Panc1 (cell line): ENCODE data around the gene DPEP3. TPM values are rescaled to one million over a fixed set of nuclear protein-coding genes. Genes with fewer than 3 reads are reported as not detected.

ENCODE experiments used
- ATAC-seq: fragments of 200-7000 bp; cut with Tn5 transposase; 2 replicates; pipeline ENCODE4 v1.9.1; 2020; ENCODE audit warnings: mild to moderate bottlenecking, moderate library complexity
- BruUV-seq: library from RNA; stranded (reverse); fragments of 400-500 nt; replicated peaks from 2 replicates; lab custom pipeline; 2021; lab: Mats Ljungman, UMichigan
- CTCF ChIA-PET: fragments of 300-600 bp; sonication (Branson Sonifier 250); formaldehyde crosslinking; loops from one replicate; lab custom pipeline; 2022; ENCODE audit warnings: antibody characterized with exemption; lab: Charles Lee
- POLR2A ChIA-PET: fragments of 300-600 bp; sonication (Branson Sonifier 250); formaldehyde crosslinking; loops from one replicate; lab custom pipeline; 2022; ENCODE audit warnings: antibody characterized with exemption; lab: Charles Lee
- DNase-seq: peaks from one replicate; pipeline ENCODE4 v3.0.0-alpha.2; 2010; ENCODE audit warnings: low read depth, low spot score
- H3K27ac ChIP-seq: 2 replicates; pipeline ENCODE4 v1.5.1; 2011; ENCODE audit warnings: mild to moderate bottlenecking, low read length, inconsistent platforms
- H3K27me3 ChIP-seq: fragments of 200-500 bp; sonication (Bioruptor generic); 2 replicates; pipeline ENCODE4 v1.6.0; 2014; ENCODE audit warnings: low read length, inconsistent platforms; ENCODE audit not compliant: control insufficient read depth, insufficient read depth
- H3K36me3 ChIP-seq: fragments of 200-500 bp; sonication (Bioruptor generic); 2 replicates; pipeline ENCODE4 v1.5.1; 2014; ENCODE audit warnings: inconsistent platforms, mild to moderate bottlenecking, low read length, moderate library complexity; ENCODE audit not compliant: control insufficient read depth, insufficient read depth
- H3K4me1 ChIP-seq: 2 replicates; pipeline ENCODE4 v1.5.1; 2011; ENCODE audit warnings: inconsistent platforms, mild to moderate bottlenecking, low read length, moderate library complexity; ENCODE audit not compliant: control insufficient read depth, insufficient read depth
- H3K4me3 ChIP-seq, 2 experiments: 2 replicates each; pipeline ENCODE4 v1.5.1; 2011 to 2012; ENCODE audit warnings: low read depth in 2 of 2, low read length in 2 of 2, mild to moderate bottlenecking in 2 of 2, inconsistent platforms in 1 of 2, moderate library complexity in 1 of 2
- H3K9me3 ChIP-seq: fragments of 200-500 bp; sonication (Bioruptor generic); 2 replicates; pipeline ENCODE4 v1.5.1; 2014; ENCODE audit warnings: low read depth, mild to moderate bottlenecking, inconsistent platforms, low read length, moderate library complexity; ENCODE audit not compliant: control insufficient read depth, insufficient read depth
- CTCF ChIP-seq: fragments of 450-650 bp; IDR thresholded peaks from 2 replicates; pipeline ENCODE4 v1.5.1; 2017; ENCODE audit warnings: mild to moderate bottlenecking
- POLR2AphosphoS5 ChIP-seq: IDR thresholded peaks from 2 replicates; pipeline ENCODE4 v1.6.1; 2012; ENCODE audit warnings: mild to moderate bottlenecking, low read depth, low read length, moderate library complexity
- REST ChIP-seq, 2 experiments: IDR thresholded peaks; 2 replicates each; pipeline ENCODE4 v1.6.1; 2011 to 2012; ENCODE audit warnings: low read depth in 2 of 2, control low read depth in 1 of 2, low read length in 1 of 2, mild to moderate bottlenecking in 1 of 2, moderate library complexity in 1 of 2; ENCODE audit not compliant: insufficient read depth in 1 of 2
- SIN3A ChIP-seq: IDR thresholded peaks from 2 replicates; pipeline ENCODE4 v1.6.1; 2012; ENCODE audit warnings: low read depth, mild to moderate bottlenecking, low read length, moderate library complexity, borderline replicate concordance; ENCODE audit not compliant: insufficient read depth
- TCF7L2 ChIP-seq: IDR thresholded peaks from 2 replicates; pipeline ENCODE4 v1.6.1; 2011; ENCODE audit warnings: mild to moderate bottlenecking, low read depth, low read length, inconsistent platforms
- in situ Hi-C: cut with HindIII; loops from 2 replicates; pipeline ENCODE4 v1.10.0; 2016; ENCODE audit warnings: low sequenced_read_pairs, low pct_unique_long_range_greater_than_20kb
- intact Hi-C: fragments of 100-400 bp; cut with micrococcal nuclease; formaldehyde crosslinking; loops from one replicate; pipeline ENCODE4 v1.10.0; 2022; ENCODE audit not compliant: unreplicated experiment
- total RNA-seq: library from RNA; stranded (reverse); gene quantifications from one replicate; pipeline ENCODE4 v1.2.1, GENCODE V29; 2021; ENCODE audit not compliant: unreplicated experiment

DPEP3 gene
- total RNA-seq, 1 experiment from 2014 or later, result not detected

GRCh38 chr16:67936124-67936879, 44.0 kb downstream of the DPEP3 start, which contains the start of gene PSMB10:
PSMB10 (minus strand) TSS chr16:67936850; CDS start chr16:67936749, 101 bp downstream.
- H3K27ac ChIP-seq, result peak within 1 kb of the TSS; percentile 88
- CTCF ChIA-PET, result interaction anchor here (0.6 to 0.8 kb wide), 2 partner anchors 52 to 147 kb away, joined by 3 to 4 read pairs; no protein-coding TSS in a partner anchor
- H3K4me3 ChIP-seq, result peak within 1 kb of the TSS; percentile 80 to 92
- no peak for DNase-seq
- in situ Hi-C loops, result no loop called here
- peaks cover 2% of the 10 kb centered on the region; the same call in 1 of the 2 replicates for H3K36me3 ChIP-seq
- H3K4me1 ChIP-seq, result 0 out of 2 replicates have a peak, but pooled peaks cover 4% of the 10 kb centered on the region
- TF ChIP-seq SIN3A (0 out of 2 replicates have a peak, but pooled peaks have one; percentile 14), REST (IDR thresholded peaks at IDR 0.05; ENCODE audit: insufficient read depth in 1 of 2, low read depth in 2 of 2, low read length in 1 of 2) (no peak)
- no peaks in the 10 kb centered on the region for H3K27me3 ChIP-seq
- POLR2A ChIA-PET, result interaction anchor here (0.7 kb wide), 1 partner anchor 275 kb away, joined by 3 read pairs; no protein-coding TSS in a partner anchor
- no peaks in the 10 kb centered on the region for H3K9me3 ChIP-seq
- intact Hi-C loops, result no loop called here
- ATAC-seq, result peak; percentile 18; the same call in 1 of the 2 replicates
- BruUV-seq, result TSS peak; percentile 87

GRCh38 chr16:67935402-67936123, 44.7 kb downstream of the DPEP3 start:
- intact Hi-C loops (no loop called here), in situ Hi-C loops (no loop called here)
- ATAC-seq, result peak; percentile 96
- no peaks in the 10 kb centered on the region for H3K9me3 ChIP-seq
- H3K27me3 ChIP-seq, result no peaks in the 10 kb centered on the region
- BruUV-seq, result no TSS peak
- peak; percentile 73 for DNase-seq
- peak overlapping the region; percentile 80 to 92 for H3K4me3 ChIP-seq
- POLR2A ChIA-PET, result interaction anchor here (0.6 to 0.7 kb wide), 2 partner anchors 35 to 53 kb away, joined by 3 read pairs; no protein-coding TSS in a partner anchor
- CTCF ChIA-PET, result interaction anchor here (0.6 to 0.8 kb wide), 2 partner anchors 51 to 148 kb away, joined by 3 to 4 read pairs; no protein-coding TSS in a partner anchor
- TF ChIP-seq SIN3A (peak; percentile 32; the same call in 1 of the 2 replicates), POLR2AphosphoS5 (no peak; the same call in 1 of the 2 replicates)
- H3K27ac ChIP-seq, result peak overlapping the region; percentile 93
- H3K4me1 ChIP-seq, result 0 out of 2 replicates have a peak, but pooled peaks cover 4% of the 10 kb centered on the region
- peaks cover 2% of the 10 kb centered on the region; the same call in 1 of the 2 replicates for H3K36me3 ChIP-seq

GRCh38 chr16:67935101-67935401, 45.2 kb downstream of the DPEP3 start:
- Histone ChIP-seq H3K4me3 (peak overlapping the region; percentile 80 to 92), H3K27ac (peak overlapping the region; percentile 93), H3K4me1 (0 out of 2 replicates have a peak, but pooled peaks cover 4% of the 10 kb centered on the region), H3K36me3 (peaks cover 2% of the 10 kb centered on the region; the same call in 1 of the 2 replicates), H3K27me3 (no peaks in the 10 kb centered on the region), H3K9me3 (no peaks in the 10 kb centered on the region)
- TF ChIP-seq POLR2AphosphoS5, result no peak
- TF ChIP-seq SIN3A, result no peak
- no peak for TF ChIP-seq TCF7L2
- no peak for TF ChIP-seq REST (IDR thresholded peaks at IDR 0.05; ENCODE audit: insufficient read depth in 1 of 2, low read depth in 2 of 2, low read length in 1 of 2)
- no peak for TF ChIP-seq CTCF
- intact Hi-C loops (no loop called here), in situ Hi-C loops (no loop called here)
- DNase-seq, result no peak
- CTCF ChIA-PET, result interaction anchor here (0.8 kb wide), 1 partner anchor 51 kb away, joined by 3 read pairs; no protein-coding TSS in a partner anchor
- peak; percentile 7 for ATAC-seq
- POLR2A ChIA-PET, result interaction anchor here (0.6 to 0.7 kb wide), 2 partner anchors 34 to 54 kb away, joined by 3 read pairs; no protein-coding TSS in a partner anchor
- no TSS peak for BruUV-seq
